PFSK-1 (cell line): ENCODE results near the gene TP53RK.

Experiments used
- FOXP2 ChIP-seq: optimal IDR thresholded peaks from 2 replicates; pipeline ENCODE3; 2011; ENCODE audit warnings: borderline replicate concordance, control low read depth, inconsistent platforms; ENCODE audit not compliant: insufficient read depth; ENCODE audit errors: extremely low read length, extremely low read depth
- POLR2AphosphoS5 ChIP-seq: IDR thresholded peaks from 2 replicates; pipeline ENCODE4 v1.6.1; 2012; ENCODE audit warnings: low read depth, mild to moderate bottlenecking, control low read depth, low read length, moderate library complexity
- SIN3A ChIP-seq: IDR thresholded peaks from 2 replicates; pipeline ENCODE4 v1.6.1; 2012; ENCODE audit warnings: mild to moderate bottlenecking, low read length, moderate library complexity, borderline replicate concordance; ENCODE audit not compliant: insufficient read depth
- TAF1 ChIP-seq: IDR thresholded peaks from 2 replicates; pipeline ENCODE4 v1.6.1; 2012; ENCODE audit warnings: low read length, control low read depth, borderline replicate concordance; ENCODE audit not compliant: insufficient read depth
- TF ChIP-seq, protein P1 (sequence below), 2 experiments: IDR thresholded peaks; 2 replicates each; pipeline versions ENCODE4 v1.6.1 to v1.8.0; 2011 to 2012; ENCODE audit warnings: low read depth in 2 of 2, low read length in 2 of 2, control low read depth in 1 of 2, inconsistent platforms in 1 of 2, mild to moderate bottlenecking in 1 of 2, moderate library complexity in 1 of 2; ENCODE audit not compliant: insufficient read depth in 1 of 2

GRCh38 chr20:46720776-46721425 is 31.7 kb upstream of the TP53RK start:
- TF ChIP-seq POLR2AphosphoS5 (no peak), SIN3A (no peak), TAF1 (no peak), FOXP2 (no peak)
- TF ChIP-seq, protein P1, sequence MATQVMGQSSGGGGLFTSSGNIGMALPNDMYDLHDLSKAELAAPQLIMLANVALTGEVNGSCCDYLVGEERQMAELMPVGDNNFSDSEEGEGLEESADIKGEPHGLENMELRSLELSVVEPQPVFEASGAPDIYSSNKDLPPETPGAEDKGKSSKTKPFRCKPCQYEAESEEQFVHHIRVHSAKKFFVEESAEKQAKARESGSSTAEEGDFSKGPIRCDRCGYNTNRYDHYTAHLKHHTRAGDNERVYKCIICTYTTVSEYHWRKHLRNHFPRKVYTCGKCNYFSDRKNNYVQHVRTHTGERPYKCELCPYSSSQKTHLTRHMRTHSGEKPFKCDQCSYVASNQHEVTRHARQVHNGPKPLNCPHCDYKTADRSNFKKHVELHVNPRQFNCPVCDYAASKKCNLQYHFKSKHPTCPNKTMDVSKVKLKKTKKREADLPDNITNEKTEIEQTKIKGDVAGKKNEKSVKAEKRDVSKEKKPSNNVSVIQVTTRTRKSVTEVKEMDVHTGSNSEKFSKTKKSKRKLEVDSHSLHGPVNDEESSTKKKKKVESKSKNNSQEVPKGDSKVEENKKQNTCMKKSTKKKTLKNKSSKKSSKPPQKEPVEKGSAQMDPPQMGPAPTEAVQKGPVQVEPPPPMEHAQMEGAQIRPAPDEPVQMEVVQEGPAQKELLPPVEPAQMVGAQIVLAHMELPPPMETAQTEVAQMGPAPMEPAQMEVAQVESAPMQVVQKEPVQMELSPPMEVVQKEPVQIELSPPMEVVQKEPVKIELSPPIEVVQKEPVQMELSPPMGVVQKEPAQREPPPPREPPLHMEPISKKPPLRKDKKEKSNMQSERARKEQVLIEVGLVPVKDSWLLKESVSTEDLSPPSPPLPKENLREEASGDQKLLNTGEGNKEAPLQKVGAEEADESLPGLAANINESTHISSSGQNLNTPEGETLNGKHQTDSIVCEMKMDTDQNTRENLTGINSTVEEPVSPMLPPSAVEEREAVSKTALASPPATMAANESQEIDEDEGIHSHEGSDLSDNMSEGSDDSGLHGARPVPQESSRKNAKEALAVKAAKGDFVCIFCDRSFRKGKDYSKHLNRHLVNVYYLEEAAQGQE (IDR thresholded peaks at IDR 0.05; ENCODE audit: insufficient read depth in 1 of 2, low read depth in 2 of 2, low read length in 2 of 2) = no peak
